GM23338 (cell line): ENCODE data around the gene R3HDM2. TPM values are rescaled to one million over a fixed set of nuclear protein-coding genes. Genes with fewer than 3 reads are reported as not detected.

Experiments
- ATAC-seq: fragments of 200-7000 bp; cut with Tn5 transposase; 3 replicates; pipeline ENCODE4 v1.9.1; 2020
- DNase-seq: peaks from one replicate; pipeline ENCODE4 v3.0.0-alpha.2; 2015; ENCODE audit warnings: low spot score
- H2AFZ ChIP-seq: fragments of 200-600 bp; sonication (generic); 2 replicates; pipeline ENCODE4 v1.8.0; 2016; ENCODE audit warnings: antibody characterized with exemption, mild to moderate bottlenecking, moderate library complexity
- H3F3A ChIP-seq: fragments of 200-600 bp; sonication (generic); replicated peaks from 2 replicates; pipeline ENCODE4 v1.8.0; 2017; ENCODE audit warnings: antibody characterized with exemption, mixed run types, low read depth
- H3K27ac ChIP-seq: fragments of 200-600 bp; sonication (generic); 2 replicates; pipeline ENCODE4 v1.6.1; 2016; ENCODE audit warnings: low read depth
- H3K27me3 ChIP-seq: fragments of 200-600 bp; sonication (generic); 2 replicates; pipeline ENCODE4 v1.8.0; 2016; ENCODE audit warnings: mild to moderate bottlenecking, mixed run types, moderate library complexity; ENCODE audit not compliant: insufficient read depth
- H3K36me3 ChIP-seq: fragments of 200-600 bp; sonication (generic); 2 replicates; pipeline ENCODE4 v1.8.0; 2016; ENCODE audit warnings: mild to moderate bottlenecking; ENCODE audit not compliant: insufficient read depth
- H3K4me1 ChIP-seq: fragments of 200-600 bp; sonication (generic); 2 replicates; pipeline ENCODE4 v1.8.0; 2016; ENCODE audit warnings: mild to moderate bottlenecking, moderate library complexity; ENCODE audit not compliant: insufficient read depth
- H3K4me2 ChIP-seq: fragments of 200-600 bp; sonication (generic); 2 replicates; pipeline ENCODE4 v1.7.1; 2017; ENCODE audit warnings: mixed run types
- H3K4me3 ChIP-seq: fragments of 200-600 bp; sonication (generic); 2 replicates; pipeline ENCODE4 v1.6.1; 2016; ENCODE audit warnings: mixed run types
- H3K79me2 ChIP-seq: fragments of 200-600 bp; sonication (generic); replicated peaks from 2 replicates; pipeline ENCODE4 v1.8.0; 2017; ENCODE audit warnings: mild to moderate bottlenecking; ENCODE audit not compliant: insufficient read depth
- H3K9me2 ChIP-seq: fragments of 200-600 bp; sonication (generic); 2 replicates; pipeline ENCODE4 v1.8.0; 2017; ENCODE audit not compliant: insufficient read depth
- H4K20me1 ChIP-seq: fragments of 200-600 bp; sonication (generic); replicated peaks from 2 replicates; pipeline ENCODE4 v1.8.0; 2017; ENCODE audit warnings: mild to moderate bottlenecking; ENCODE audit not compliant: insufficient read depth
- H3K27ac Mint-ChIP-seq: 2 replicates; pipeline ENCODE4 v1.8.0; 2020; ENCODE audit warnings: inconsistent platforms, mild to moderate bottlenecking, moderate library complexity, mixed read lengths
- H3K27me3 Mint-ChIP-seq: 3 replicates; pipeline ENCODE4 v1.8.0; 2022; ENCODE audit warnings: low read depth, mild to moderate bottlenecking, moderate library complexity, mixed read lengths, inconsistent platforms; ENCODE audit not compliant: insufficient read depth, poor library complexity
- H3K36me3 Mint-ChIP-seq: 3 replicates; pipeline ENCODE4 v1.8.0; 2021; ENCODE audit warnings: low read depth, mild to moderate bottlenecking, inconsistent platforms, moderate library complexity, mixed read lengths
- H3K4me1 Mint-ChIP-seq: 3 replicates; pipeline ENCODE4 v1.8.0; 2020; ENCODE audit warnings: mild to moderate bottlenecking, inconsistent platforms, mixed read lengths
- H3K4me3 Mint-ChIP-seq: 3 replicates; pipeline ENCODE4 v1.8.0; 2021; ENCODE audit warnings: moderate library complexity, mild to moderate bottlenecking, inconsistent platforms, mixed read lengths
- H3K9me3 Mint-ChIP-seq: 3 replicates; pipeline ENCODE4 v1.8.0; 2020; ENCODE audit warnings: moderate library complexity, mild to moderate bottlenecking, inconsistent platforms, mixed read lengths
- CREB1 ChIP-seq: fragments of 250-450 bp; sonication (Bioruptor Pico); IDR thresholded peaks from 2 replicates; pipeline ENCODE4 v1.5.0; 2020; ENCODE audit warnings: low read depth, mild to moderate bottlenecking, moderate library complexity
- CTCF ChIP-seq, 2 experiments: fragments of 200-600 bp in 1 of 2; sonication (generic) in 1 of 2; conservative IDR thresholded peaks; 2 replicates each; pipeline versions ENCODE4 v1.5.1 to v1.6.1; 2016 to 2017; ENCODE audit warnings: antibody characterized with exemption in 2 of 2, low read depth in 2 of 2, mild to moderate bottlenecking in 2 of 2, moderate library complexity in 1 of 2
- ETS1 ChIP-seq: IDR thresholded peaks from 2 replicates; pipeline ENCODE4 v1.6.1; 2016; ENCODE audit warnings: antibody characterized with exemption
- EZH2phosphoT487 ChIP-seq: fragments of 200-600 bp; sonication (generic); IDR thresholded peaks from one replicate; pipeline ENCODE4 v1.8.1; 2018; ENCODE audit warnings: antibody characterized with exemption; ENCODE audit not compliant: unreplicated experiment
- POLR2AphosphoS5 ChIP-seq: IDR thresholded peaks from 2 replicates; pipeline ENCODE4 v1.6.1; 2016; ENCODE audit warnings: antibody characterized with exemption, low read depth
- ZNF331 ChIP-seq: fragments of 250-450 bp; sonication (Bioruptor Pico); IDR thresholded peaks from 2 replicates; pipeline ENCODE4 v1.5.0; 2020; ENCODE audit warnings: low read depth, mild to moderate bottlenecking, moderate library complexity
- ZNF462 ChIP-seq: fragments of 250-450 bp; sonication (Bioruptor Pico); IDR thresholded peaks from 2 replicates; pipeline ENCODE4 v1.5.0; 2020; ENCODE audit warnings: mild to moderate bottlenecking, moderate library complexity
- polyA plus RNA-seq: library from polyadenylated mRNA; unstranded; fragments of >200 nt; fragmentation: Nextera tagmentation; extraction: Ambion mirVana; gene quantifications from 2 replicates; pipeline ENCODE4 v1.2.1, GENCODE V29; 2016
- total RNA-seq: library from RNA; depleted of rRNA; stranded (reverse); fragments of >200 nt; shearing (Covaris generic); gene quantifications from 2 replicates; pipeline ENCODE4 v1.2.3, GENCODE V29; 2014

The R3HDM2 gene
- total and polyA plus RNA-seq, 2 experiments from 2014 or later, result 9.6 to 19.6 TPM

GRCh38 chr12:57456145-57456700 lies 25.4 kb upstream of the R3HDM2 start:
- Mint-ChIP-seq H3K9me3 (no peaks in the 10 kb centered on the region; the same call in 2 of the 3 replicates), H3K27ac (peak overlapping the region; percentile 100), H3K4me1 (peaks cover 63% of the 10 kb centered on the region), H3K27me3 (peaks cover 40% of the 10 kb centered on the region), H3K4me3 (peak overlapping the region; percentile 82), H3K36me3 (peaks cover 23% of the 10 kb centered on the region)
- Histone ChIP-seq H3K79me2 (peaks cover 23% of the 10 kb centered on the region), H3K27ac (peak overlapping the region; percentile 82), H3K27me3 (no peaks in the 10 kb centered on the region), H4K20me1 (no peaks in the 10 kb centered on the region), H3F3A (peaks cover 22% of the 10 kb centered on the region), H3K4me3 (peak overlapping the region; percentile 86), H3K4me2 (peak overlapping the region; percentile 99), H3K4me1 (peaks cover 60% of the 10 kb centered on the region), H3K36me3 (no peaks in the 10 kb centered on the region), H3K9me2 (no peaks in the 10 kb centered on the region), H2AFZ (no peak overlapping the region)
- peak; percentile 93 for DNase-seq
- TF ChIP-seq POLR2AphosphoS5, result peak; percentile 66; the same call in 1 of the 2 replicates
- TF ChIP-seq ZNF462, result peak; percentile 24; the same call in 1 of the 2 replicates
- no peak for TF ChIP-seq ETS1
- no peak for TF ChIP-seq EZH2phosphoT487
- no peak for TF ChIP-seq ZNF331 (CRISPR knock-in tag)
- TF ChIP-seq CREB1, result no peak
- TF ChIP-seq CTCF (conservative IDR thresholded peaks at IDR 0.05; ENCODE audit: low read depth in 2 of 2), result peak; percentile 77 to 89
- peak; percentile 38 for ATAC-seq
